ENCODE results near the gene NOTCH4. TPM values are rescaled to one million over a fixed set of nuclear protein-coding genes. Genes with fewer than 3 reads are reported as not detected.
A peak's percentile ranks its signal among the peaks of the same experiment; 100 is the strongest.
"Not testable (repeated sequence)": the region's sequence is repeated elsewhere in the genome, so short reads cannot be mapped to it uniquely, and the experiment has no call there.

The NOTCH4 gene
- total RNA-seq (11.2 TPM), polyA plus RNA-seq (27.6 TPM)

- Histone ChIP-seq H3K4me1 (ENCODE audit: insufficient read depth) (no peaks in the 10 kb centered on the region), H3K36me3 (ENCODE audit: insufficient read depth) (no peaks in the 10 kb centered on the region), H3K27ac (ENCODE audit: low read depth) (no peak within 1 kb of the TSS), H3K4me3 (ENCODE audit: low read depth, low read length) (no peak within 1 kb of the TSS)
- WGBS: 33% methylated on average over 20 of the region's 20 CpGs
- no peak for DNase-seq (ENCODE audit: extremely low spot score)
Observed at GRCh38 chr6:32223258-32224235, at the start of gene NOTCH4. Gene NOTCH4 (minus strand): TSS chr6:32224067. CDS start chr6:32223928, 139 bp downstream.

GRCh38 chr6:32271429-32271828, 47.6 kb upstream of the NOTCH4 start:
- Histone ChIP-seq H3K4me1 (ENCODE audit: insufficient read depth) (no peaks in the 10 kb centered on the region), H3K36me3 (ENCODE audit: insufficient read depth) (no peaks in the 10 kb centered on the region), H3K27ac (ENCODE audit: low read depth) (no peak overlapping the region), H3K4me3 (ENCODE audit: low read depth, low read length) (no peak overlapping the region)
- 86% methylated on average over 1 of the region's 1 CpG for WGBS
- no peak for DNase-seq (ENCODE audit: extremely low spot score)

- DNase-seq (ENCODE audit: extremely low spot score); H3K4me3 ChIP-seq (ENCODE audit: low read depth, low read length); H3K27ac ChIP-seq (ENCODE audit: low read depth); H3K4me1 ChIP-seq (ENCODE audit: insufficient read depth); H3K36me3 ChIP-seq (ENCODE audit: insufficient read depth): not testable (repeated sequence)
- 96% methylated on average over 3 of the region's 3 CpGs for whole genome bisulfite sequencing
Observed at GRCh38 chr6:32268459-32268858, 44.6 kb upstream of the NOTCH4 start.

GRCh38 chr6:32267035-32267434, 43.2 kb upstream of the NOTCH4 start:
- no peak for DNase-seq (ENCODE audit: extremely low spot score)
- H3K36me3 ChIP-seq (ENCODE audit: insufficient read depth): no peaks in the 10 kb centered on the region
- no peak overlapping the region for H3K27ac ChIP-seq (ENCODE audit: low read depth)

GRCh38 chr6:32257262-32257661, 33.4 kb upstream of the NOTCH4 start:
- H3K36me3 ChIP-seq (ENCODE audit: insufficient read depth); H3K4me1 ChIP-seq (ENCODE audit: insufficient read depth); DNase-seq (ENCODE audit: extremely low spot score); H3K27ac ChIP-seq (ENCODE audit: low read depth); H3K4me3 ChIP-seq (ENCODE audit: low read depth, low read length): not testable (repeated sequence)
- 99% methylated on average over 3 of the region's 4 CpGs for WGBS

More at GRCh38 chr6:32267035-32267434, 43.2 kb upstream of the NOTCH4 start:
- Histone ChIP-seq H3K4me3 (ENCODE audit: low read depth, low read length) (no peak overlapping the region), H3K4me1 (ENCODE audit: insufficient read depth) (peaks cover 1% of the 10 kb centered on the region)

- 4% methylated on average over 30 of the region's 30 CpGs for WGBS
- Histone ChIP-seq H3K36me3 (ENCODE audit: insufficient read depth) (peaks cover 1% of the 10 kb centered on the region), H3K27ac (ENCODE audit: low read depth) (peak overlapping the region; percentile 49), H3K4me3 (ENCODE audit: low read depth, low read length) (peak overlapping the region; percentile 33), H3K4me1 (ENCODE audit: insufficient read depth) (no peaks in the 10 kb centered on the region)
- DNase-seq (ENCODE audit: extremely low spot score): peak; percentile 89
Observed at GRCh38 chr6:32255199-32256153, 31.6 kb upstream of the NOTCH4 start.

- 11% methylated on average over 12 of the region's 12 CpGs for WGBS
- no peak for DNase-seq (ENCODE audit: extremely low spot score)
- Histone ChIP-seq H3K4me1 (ENCODE audit: insufficient read depth) (no peaks in the 10 kb centered on the region), H3K27ac (ENCODE audit: low read depth) (no peak overlapping the region), H3K4me3 (ENCODE audit: low read depth, low read length) (peak overlapping the region; percentile 33), H3K36me3 (ENCODE audit: insufficient read depth) (peaks cover 1% of the 10 kb centered on the region)
Observed at GRCh38 chr6:32254761-32255198, 30.9 kb upstream of the NOTCH4 start.

GRCh38 chr6:32252331-32253009, 28.6 kb upstream of the NOTCH4 start:
- Histone ChIP-seq H3K27ac (ENCODE audit: low read depth) (no peak overlapping the region), H3K4me3 (ENCODE audit: low read depth, low read length) (no peak overlapping the region), H3K4me1 (ENCODE audit: insufficient read depth) (no peaks in the 10 kb centered on the region), H3K36me3 (ENCODE audit: insufficient read depth) (peaks cover 1% of the 10 kb centered on the region)
- no peak for DNase-seq (ENCODE audit: extremely low spot score)
- 68% methylated on average over 2 of the region's 2 CpGs for WGBS

- no peak overlapping the region for H3K27ac ChIP-seq (ENCODE audit: low read depth)
- DNase-seq (ENCODE audit: extremely low spot score): no peak
- H3K4me3 ChIP-seq (ENCODE audit: low read depth, low read length): no peak overlapping the region
- no peaks in the 10 kb centered on the region for H3K36me3 ChIP-seq (ENCODE audit: insufficient read depth)
- WGBS: 93% methylated on average over 2 of the region's 2 CpGs
- H3K4me1 ChIP-seq (ENCODE audit: insufficient read depth): no peaks in the 10 kb centered on the region
Observed at GRCh38 chr6:32249262-32249661, 25.4 kb upstream of the NOTCH4 start.

- no peak for DNase-seq (ENCODE audit: extremely low spot score)
- no peak overlapping the region for H3K27ac ChIP-seq (ENCODE audit: low read depth)
- WGBS: 49% methylated on average over 2 of the region's 2 CpGs
- no peak overlapping the region for H3K4me3 ChIP-seq (ENCODE audit: low read depth, low read length)
- no peaks in the 10 kb centered on the region for H3K4me1 ChIP-seq (ENCODE audit: insufficient read depth)
- H3K36me3 ChIP-seq (ENCODE audit: insufficient read depth): no peaks in the 10 kb centered on the region
Observed at GRCh38 chr6:32247401-32247800, 23.5 kb upstream of the NOTCH4 start.

- peak; percentile 65 for DNase-seq (ENCODE audit: extremely low spot score)
- no peak overlapping the region for H3K27ac ChIP-seq (ENCODE audit: low read depth)
- no peaks in the 10 kb centered on the region for H3K4me1 ChIP-seq (ENCODE audit: insufficient read depth)
- H3K36me3 ChIP-seq (ENCODE audit: insufficient read depth): no peaks in the 10 kb centered on the region
- no peak overlapping the region for H3K4me3 ChIP-seq (ENCODE audit: low read depth, low read length)
- WGBS: 2% methylated on average over 14 of the region's 14 CpGs
Observed at GRCh38 chr6:32244946-32245398, 21.1 kb upstream of the NOTCH4 start.

- Histone ChIP-seq H3K27ac (ENCODE audit: low read depth) (no peak overlapping the region), H3K36me3 (ENCODE audit: insufficient read depth) (no peaks in the 10 kb centered on the region), H3K4me1 (ENCODE audit: insufficient read depth) (no peaks in the 10 kb centered on the region), H3K4me3 (ENCODE audit: low read depth, low read length) (no peak overlapping the region)
- 64% methylated on average over 4 of the region's 4 CpGs for WGBS
- no peak for DNase-seq (ENCODE audit: extremely low spot score)
Observed at GRCh38 chr6:32244270-32244669, 20.4 kb upstream of the NOTCH4 start.

- not testable (repeated sequence) for H3K4me3 ChIP-seq (ENCODE audit: low read depth, low read length); DNase-seq (ENCODE audit: extremely low spot score); H3K27ac ChIP-seq (ENCODE audit: low read depth); H3K4me1 ChIP-seq (ENCODE audit: insufficient read depth); H3K36me3 ChIP-seq (ENCODE audit: insufficient read depth)
- WGBS: 81% methylated on average over 4 of the region's 4 CpGs
Observed at GRCh38 chr6:32242318-32242813, 18.5 kb upstream of the NOTCH4 start.
